OCI-LY3 (cell line): ENCODE measurements around the gene ANKIB1.
"Not testable (repeated sequence)": the region's sequence is repeated elsewhere in the genome, so short reads cannot be mapped to it uniquely, and the experiment has no call there.

Experiments used
- H2AFZ ChIP-seq: fragments of 200-600, 300-600 bp; shearing (Covaris generic); 2 replicates; pipeline ENCODE4 v1.6.0; 2014; ENCODE audit warnings: antibody characterized with exemption, low read depth, low read length
- H3K27ac ChIP-seq: fragments of 200-600, 300-600 bp; sonication (generic); 2 replicates; pipeline ENCODE4 v1.5.1; 2014; ENCODE audit warnings: mild to moderate bottlenecking, low read length, moderate library complexity, mixed read lengths
- H3K27me3 ChIP-seq: fragments of 200-600, 300-600 bp; sonication (generic); 2 replicates; pipeline ENCODE4 v1.6.1; 2014; ENCODE audit warnings: low read depth, low read length, mixed read lengths
- H3K36me3 ChIP-seq: fragments of 200-600, 300-600 bp; sonication (generic); replicated peaks from 2 replicates; pipeline ENCODE3; 2014; ENCODE audit warnings: low read depth, low read length, mixed read lengths
- H3K4me1 ChIP-seq: fragments of 300-600, 200-600 bp; sonication (generic); 2 replicates; pipeline ENCODE4 v1.6.1; 2014; ENCODE audit warnings: low read length, mixed read lengths
- H3K4me2 ChIP-seq: fragments of 200-600, 300-600 bp; sonication (generic); 2 replicates; pipeline ENCODE4 v1.6.1; 2014; ENCODE audit warnings: low read length, mixed read lengths
- H3K4me3 ChIP-seq: fragments of 300-600, 200-600 bp; sonication (generic); 2 replicates; pipeline ENCODE4 v1.5.1; 2014; ENCODE audit warnings: antibody characterized with exemption, mild to moderate bottlenecking, low read length, moderate library complexity
- H3K79me2 ChIP-seq: fragments of 300-600, 200-600 bp; shearing (Covaris generic); 2 replicates; pipeline ENCODE4 v1.6.1; 2014; ENCODE audit warnings: mild to moderate bottlenecking, low read length, mixed read lengths
- H3K9ac ChIP-seq: fragments of 300-600, 200-600 bp; shearing (Covaris generic); 2 replicates; pipeline ENCODE4 v1.6.0; 2014; ENCODE audit warnings: mild to moderate bottlenecking, low read length, moderate library complexity
- H3K9me3 ChIP-seq: fragments of 200-600, 300-600 bp; shearing (Covaris generic); 2 replicates; pipeline ENCODE4 v1.6.1; 2014; ENCODE audit warnings: low read length, mixed read lengths; ENCODE audit not compliant: insufficient read depth
- H4K20me1 ChIP-seq: fragments of 200-600, 300-600 bp; sonication (generic); 2 replicates; pipeline ENCODE4 v1.6.1; 2016; ENCODE audit warnings: low read length, mixed read lengths; ENCODE audit not compliant: insufficient read depth
- CTCF ChIP-seq: fragments of 200-600, 300-600 bp; sonication (generic); IDR thresholded peaks from 2 replicates; pipeline ENCODE4 v1.5.1; 2014; ENCODE audit warnings: antibody characterized with exemption, low read length, low read depth
- EZH2phosphoT487 ChIP-seq: fragments of 200-600 bp; shearing (Covaris generic); IDR thresholded peaks from 2 replicates; pipeline ENCODE4 v1.6.1; 2018; ENCODE audit warnings: antibody characterized with exemption, mixed run types, low read depth

ANKIB1 gene

DNA sequence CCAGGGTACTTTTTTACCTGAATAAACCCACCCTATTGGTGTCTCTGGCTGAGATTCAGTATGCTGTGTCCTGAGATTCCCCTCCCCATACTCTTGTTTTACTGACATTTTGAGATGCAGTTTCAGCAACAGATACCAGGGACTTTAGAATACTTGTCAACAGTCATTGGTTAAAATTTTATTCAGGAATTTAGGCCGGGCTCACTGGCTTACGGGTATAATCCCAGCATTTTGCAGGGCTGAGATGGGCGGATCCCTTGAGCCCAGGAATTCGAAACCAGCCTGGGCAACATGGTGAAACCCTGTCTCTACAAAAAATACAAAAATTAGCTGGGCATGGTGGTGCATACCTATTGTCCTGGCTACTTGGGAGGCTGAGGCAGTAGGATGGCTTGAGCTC lies 111.5 kb downstream of the ANKIB1 start:
- H3K9me3 ChIP-seq: no peaks in the 10 kb centered on the region
- no peak overlapping the region for H3K4me2 ChIP-seq

DNA sequence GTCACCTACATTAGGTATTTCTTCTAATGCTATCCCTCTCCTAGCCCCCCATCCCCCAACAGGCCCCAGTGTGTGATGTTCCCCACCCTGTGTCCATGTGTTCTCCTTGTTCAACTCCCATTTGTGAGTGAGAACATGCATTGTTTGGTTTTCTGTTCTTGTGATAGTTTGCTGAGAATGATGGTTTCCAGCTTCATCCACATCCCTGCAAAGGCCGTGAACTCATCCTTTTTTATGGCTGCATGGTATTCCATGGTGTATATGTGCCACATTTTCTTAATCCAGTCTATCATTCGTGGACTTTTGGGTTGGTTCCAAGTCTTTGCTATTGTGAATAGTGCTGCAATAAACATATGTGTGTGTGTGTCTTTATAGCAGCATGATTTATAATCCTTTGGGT lies 113.4 kb downstream of the ANKIB1 start:
- not testable (repeated sequence) for H3K27me3 ChIP-seq, H3K27ac ChIP-seq, H4K20me1 ChIP-seq, H3K9ac ChIP-seq, H3K4me2 ChIP-seq, H3K79me2 ChIP-seq, H3K4me3 ChIP-seq, H2AFZ ChIP-seq, H3K4me1 ChIP-seq, H3K36me3 ChIP-seq, H3K9me3 ChIP-seq

More for the DNA sequence above, 111.5 kb downstream of the ANKIB1 start:
- H3K27ac ChIP-seq: no peak overlapping the region
- no peak overlapping the region for H3K4me3 ChIP-seq
- H3K4me1 ChIP-seq: peaks cover 9% of the 10 kb centered on the region
- no peaks in the 10 kb centered on the region for H3K79me2 ChIP-seq
- H3K9ac ChIP-seq: no peak overlapping the region
- no peaks in the 10 kb centered on the region for H3K27me3 ChIP-seq
- H2AFZ ChIP-seq: no peak overlapping the region
- no peaks in the 10 kb centered on the region for H4K20me1 ChIP-seq
- H3K36me3 ChIP-seq: peaks cover 11% of the 10 kb centered on the region
- TF ChIP-seq CTCF: no peak
- no peak for TF ChIP-seq EZH2phosphoT487

- Histone ChIP-seq H3K4me1 (peaks cover 9% of the 10 kb centered on the region), H3K27ac (no peak overlapping the region), H3K4me2 (no peak overlapping the region), H3K9ac (no peak overlapping the region), H3K36me3 (peaks cover 8% of the 10 kb centered on the region), H3K27me3 (no peaks in the 10 kb centered on the region), H2AFZ (no peak overlapping the region), H3K79me2 (no peaks in the 10 kb centered on the region), H3K4me3 (no peak overlapping the region), H3K9me3 (no peaks in the 10 kb centered on the region), H4K20me1 (no peaks in the 10 kb centered on the region)
- TF ChIP-seq EZH2phosphoT487: no peak
- TF ChIP-seq CTCF: no peak
These were observed 114.0 kb downstream of the ANKIB1 start for GRCh38 chr7:92359801-92360200.

GRCh38 chr7:92360387-92360786 lies 114.6 kb downstream of the ANKIB1 start:
- no peak overlapping the region for H3K9ac ChIP-seq
- TF ChIP-seq CTCF (no peak), EZH2phosphoT487 (no peak)
- no peaks in the 10 kb centered on the region for H3K9me3 ChIP-seq
- H3K79me2 ChIP-seq: no peaks in the 10 kb centered on the region
- H3K4me2 ChIP-seq: no peak overlapping the region
- no peak overlapping the region for H2AFZ ChIP-seq
- H4K20me1 ChIP-seq: no peaks in the 10 kb centered on the region
- H3K27ac ChIP-seq: no peak overlapping the region
- peaks cover 9% of the 10 kb centered on the region for H3K4me1 ChIP-seq
- H3K27me3 ChIP-seq: no peaks in the 10 kb centered on the region
- peaks cover 8% of the 10 kb centered on the region for H3K36me3 ChIP-seq
- no peak overlapping the region for H3K4me3 ChIP-seq

GRCh38 chr7:92362131-92362530 lies 116.4 kb downstream of the ANKIB1 start:
- Histone ChIP-seq H3K27ac (no peak overlapping the region), H3K9ac (no peak overlapping the region), H3K79me2 (no peaks in the 10 kb centered on the region), H2AFZ (no peak overlapping the region), H3K36me3 (peaks cover 8% of the 10 kb centered on the region), H3K4me3 (no peak overlapping the region), H3K9me3 (no peaks in the 10 kb centered on the region), H3K27me3 (no peaks in the 10 kb centered on the region), H4K20me1 (no peaks in the 10 kb centered on the region), H3K4me1 (peaks cover 9% of the 10 kb centered on the region), H3K4me2 (no peak overlapping the region)
- no peak for TF ChIP-seq EZH2phosphoT487
- TF ChIP-seq CTCF: no peak
